Right ventricle myocardium inferior (tissue), 1 donor: Measurements from ENCODE around the gene PDCD11. TPM values are rescaled to one million over a fixed set of nuclear protein-coding genes. Genes with fewer than 3 reads are reported as not detected.

Experiments
- ATAC-seq: fragments of 200-7000 bp; cut with Tn5 transposase; one replicate; pipeline ENCODE4 v1.9.1; 2020; ENCODE audit warnings: mild to moderate bottlenecking, moderate library complexity
- DNase-seq: peaks from one replicate; pipeline ENCODE4 v3.0.0; 2021; ENCODE audit errors: missing footprints
- intact Hi-C: fragments of 100-400 bp; cut with DNase I; formaldehyde crosslinking; loops from one replicate; pipeline ENCODE4 v1.11.0; 2022
- microRNA-seq: library from miRNA; unstranded; fragments of <30 nt; microRNA quantifications from one replicate; pipeline ENCODE4 v1.2.0, GENCODE V29; 2020
- total RNA-seq: library from RNA; stranded (reverse); fragmentation: NEBNext Ultra II Directional; extraction: Animal tissue kit (Norgen Biotek cat#: 25700); gene quantifications from one replicate; pipeline ENCODE4 v1.2.1, GENCODE V29; 2021
- donor health status: DM: no; HTN: yes; CAD: no; lungs with severe emphysema.

Gene PDCD11
- total RNA-seq, 1 donor from 2014 or later: 12.1 TPM

DNA sequence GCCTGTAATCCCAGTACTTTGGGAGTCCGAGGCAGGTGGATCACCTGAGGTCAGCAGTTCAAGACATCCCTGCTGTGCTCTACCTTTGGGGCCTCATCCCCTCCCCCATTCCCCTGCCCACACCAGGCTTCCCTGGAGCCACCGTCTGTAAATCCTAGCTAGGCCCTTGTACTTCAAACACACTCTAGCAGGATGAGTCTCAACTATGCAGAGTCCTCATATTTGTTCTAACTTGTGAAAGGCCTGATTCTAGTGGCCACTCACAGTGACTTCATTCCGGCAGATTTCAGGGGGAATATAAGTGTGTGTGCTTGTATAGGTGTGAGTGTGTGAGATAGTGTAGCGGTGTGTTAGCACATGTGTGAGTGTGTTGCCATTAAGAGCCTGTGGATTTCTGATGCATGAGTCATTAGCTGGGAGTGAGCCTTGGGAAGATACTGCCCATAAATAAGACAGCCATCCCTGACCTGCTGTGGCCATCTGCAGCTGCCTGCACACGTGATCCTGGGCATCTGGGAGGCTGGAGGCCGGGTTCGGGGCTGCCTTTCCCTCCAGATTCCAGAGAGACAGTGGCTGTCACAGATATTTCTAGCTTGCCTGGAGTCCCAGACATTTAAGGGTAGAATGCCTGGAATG, 95.4 kb downstream of the PDCD11 start:
- ATAC-seq (no peak), DNase-seq (no peak)
- intact Hi-C loops: no loop called here

GRCh38 chr10:103492655-103493261, 96.3 kb downstream of the PDCD11 start:
- DNase-seq (no peak), ATAC-seq (no peak)
- intact Hi-C loops: no loop called here

DNA sequence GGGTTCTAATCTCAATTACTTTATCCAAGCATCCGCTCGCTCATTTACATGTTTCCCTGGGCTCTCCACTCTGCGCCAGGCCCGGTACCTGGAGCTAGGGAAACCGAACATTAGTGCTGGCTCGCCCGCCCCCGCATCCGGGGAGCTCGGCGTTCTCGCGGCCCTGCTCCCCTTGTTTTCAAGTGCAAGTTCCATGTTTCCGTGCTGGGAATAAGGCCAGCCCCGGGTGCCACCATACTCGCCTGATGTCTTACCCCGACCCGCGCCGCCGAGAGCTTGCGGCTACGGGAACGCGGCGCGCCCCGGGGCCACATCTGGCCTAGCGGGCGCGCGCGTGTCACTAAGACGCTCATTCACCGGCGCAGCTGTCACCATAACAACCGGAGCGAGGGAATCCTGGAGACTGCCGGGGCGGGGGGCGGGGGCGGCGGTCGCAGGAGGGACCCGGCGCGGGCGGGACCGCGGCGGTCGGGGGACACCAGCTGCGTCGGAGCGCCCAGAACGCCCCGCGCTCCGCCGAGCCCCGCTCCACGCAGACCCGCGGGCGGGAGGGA, 97.0 kb downstream of the PDCD11 start, which contains the start of gene NEURL1:
Gene NEURL1, plus strand, starts transcription at position 344 of the 554 bp plus-strand sequence. CDS start 683 bp downstream, outside the sequence.
- intact Hi-C loops: no loop called here

GRCh38 chr10:103493916-103494877, 97.8 kb downstream of the PDCD11 start:
- DNase-seq (no peak), ATAC-seq (peak; percentile 21)
- intact Hi-C loops: no loop called here

More for the DNA sequence above, 97.0 kb downstream of the PDCD11 start, which contains the start of gene NEURL1:
- DNase-seq: no peak
- ATAC-seq: no peak

- DNase-seq: no peak
- intact Hi-C loops: no loop called here
- no peak for ATAC-seq
Measured at GRCh38 chr10:103495321-103495720, 98.9 kb downstream of the PDCD11 start.

Small RNA genes within 50 kb of the gene (microRNA-seq; reads per million reads assigned to microRNA genes)
- gene MIR1307: 767 reads per million, percentile 80 among the genes with 10 or more reads in this experiment

Other genes starting within 250 kb of the PDCD11 start
- 52.3 TPM for gene NT5C2, start 203.4 kb upstream of the PDCD11 start, total RNA-seq
- gene RPEL1, start 150.7 kb upstream of the PDCD11 start, total RNA-seq: not detected
- not detected for gene INA, start 119.5 kb upstream of the PDCD11 start, total RNA-seq
- 6.2 TPM for gene PCGF6, start 45.5 kb upstream of the PDCD11 start, total RNA-seq
- gene TAF5, start 28.6 kb upstream of the PDCD11 start, total RNA-seq: 3.1 TPM
- 1,179 TPM for gene ATP5MK, start 151 bp upstream of the PDCD11 start, total RNA-seq
- 15.2 TPM for gene CALHM2, start 55.7 kb downstream of the PDCD11 start, total RNA-seq
- not detected for gene CALHM1, start 62.3 kb downstream of the PDCD11 start, total RNA-seq
- gene CALHM3, start 82.6 kb downstream of the PDCD11 start, total RNA-seq: not detected
- 0.05 TPM for gene NEURL1, start 97.1 kb downstream of the PDCD11 start, total RNA-seq